GM15510 (cell line): ENCODE data around the gene TPST1.

Experiments used
- POLR2A ChIP-seq: IDR thresholded peaks from 3 replicates; pipeline ENCODE4 v1.6.1; 2011; ENCODE audit warnings: borderline replicate concordance; ENCODE audit not compliant: insufficient read length; ENCODE audit errors: extremely low read depth

The TPST1 gene

GRCh38 chr7:66258409-66258808, 53.3 kb downstream of the TPST1 start:
- TF ChIP-seq POLR2A = no peak

- no peak for TF ChIP-seq POLR2A
Observed at GRCh38 chr7:66261941-66262340, 56.8 kb downstream of the TPST1 start.

GRCh38 chr7:66263936-66264335, 58.8 kb downstream of the TPST1 start:
- TF ChIP-seq POLR2A = no peak

- TF ChIP-seq POLR2A = no peak
Observed at GRCh38 chr7:66265566-66265965, 60.4 kb downstream of the TPST1 start.

GRCh38 chr7:66267249-66267648, 62.1 kb downstream of the TPST1 start:
- TF ChIP-seq POLR2A = no peak

GRCh38 chr7:66269978-66270377, 64.8 kb downstream of the TPST1 start:
- TF ChIP-seq POLR2A = no peak

GRCh38 chr7:66272321-66272720, 67.2 kb downstream of the TPST1 start:
- TF ChIP-seq POLR2A = no peak

- TF ChIP-seq POLR2A = no peak
Observed at GRCh38 chr7:66276363-66276762, 71.2 kb downstream of the TPST1 start.

- TF ChIP-seq POLR2A = no peak
Observed at GRCh38 chr7:66277492-66277891, 72.4 kb downstream of the TPST1 start.

GRCh38 chr7:66279912-66280311, 74.8 kb downstream of the TPST1 start:
- no peak for TF ChIP-seq POLR2A

GRCh38 chr7:66281678-66282590, 76.8 kb downstream of the TPST1 start:
- no peak for TF ChIP-seq POLR2A

- no peak for TF ChIP-seq POLR2A
Observed at GRCh38 chr7:66282591-66282935, 77.4 kb downstream of the TPST1 start.

- no peak for TF ChIP-seq POLR2A
Observed at GRCh38 chr7:66283003-66283920, 78.1 kb downstream of the TPST1 start.

GRCh38 chr7:66296001-66296521, 90.9 kb downstream of the TPST1 start:
- TF ChIP-seq POLR2A = no peak

- TF ChIP-seq POLR2A = no peak
Observed at GRCh38 chr7:66296557-66296956, 91.4 kb downstream of the TPST1 start.
